GM18526 (cell line): ENCODE results near the gene MESP2.

Source experiments
- POLR2A ChIP-seq: IDR thresholded peaks from 3 replicates; pipeline ENCODE4 v1.6.1; 2011; ENCODE audit not compliant: insufficient read length; ENCODE audit errors: extremely low read depth

The MESP2 gene

DNA sequence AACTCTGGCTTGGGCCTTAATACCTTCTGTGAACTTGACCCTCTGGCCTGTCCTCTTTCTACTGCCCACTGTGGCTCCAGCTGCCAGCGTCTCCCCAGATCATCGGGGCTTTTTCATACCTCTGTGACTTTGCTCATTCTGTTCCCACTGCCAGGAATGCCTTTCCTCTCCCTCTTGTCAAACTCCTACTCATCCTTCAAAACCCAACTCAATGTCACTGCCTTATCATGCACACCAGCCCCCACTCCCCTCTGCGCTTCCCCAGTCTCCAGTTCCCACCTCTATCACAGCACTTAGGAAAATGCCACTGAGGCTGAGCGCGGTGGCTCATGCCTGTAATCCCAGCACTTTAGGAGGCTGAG, 33.6 kb downstream of the MESP2 start:
- TF ChIP-seq POLR2A = no peak

GRCh38 chr15:89810837-89811236, 34.7 kb downstream of the MESP2 start:
- TF ChIP-seq POLR2A = no peak

GRCh38 chr15:89812011-89812846, 36.1 kb downstream of the MESP2 start:
- TF ChIP-seq POLR2A = no peak

DNA sequence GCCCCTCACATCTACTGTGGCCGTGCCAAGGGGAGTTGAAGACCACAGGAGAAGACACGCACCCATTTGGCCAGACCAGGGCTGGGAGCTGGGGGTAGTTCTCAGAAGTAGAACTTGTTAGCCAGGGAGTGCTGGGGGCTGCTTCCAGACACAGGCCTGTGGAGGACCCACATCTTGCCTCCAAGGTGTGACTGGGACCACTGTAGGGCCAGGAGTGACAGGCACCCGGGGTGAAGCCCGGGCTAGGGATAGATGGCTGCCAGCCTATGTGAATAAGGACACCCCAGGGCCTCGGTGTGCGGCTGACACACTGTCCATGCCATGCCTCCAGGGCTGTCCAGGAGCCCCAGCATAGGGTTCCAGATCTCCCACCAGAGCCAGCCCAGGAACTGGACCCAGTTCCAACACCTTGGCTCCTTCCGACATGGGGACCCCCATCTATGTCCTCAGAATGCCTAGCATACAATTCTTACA, 36.8 kb downstream of the MESP2 start:
- TF ChIP-seq POLR2A = no peak

GRCh38 chr15:89813381-89814111, 37.4 kb downstream of the MESP2 start:
- no peak for TF ChIP-seq POLR2A

DNA sequence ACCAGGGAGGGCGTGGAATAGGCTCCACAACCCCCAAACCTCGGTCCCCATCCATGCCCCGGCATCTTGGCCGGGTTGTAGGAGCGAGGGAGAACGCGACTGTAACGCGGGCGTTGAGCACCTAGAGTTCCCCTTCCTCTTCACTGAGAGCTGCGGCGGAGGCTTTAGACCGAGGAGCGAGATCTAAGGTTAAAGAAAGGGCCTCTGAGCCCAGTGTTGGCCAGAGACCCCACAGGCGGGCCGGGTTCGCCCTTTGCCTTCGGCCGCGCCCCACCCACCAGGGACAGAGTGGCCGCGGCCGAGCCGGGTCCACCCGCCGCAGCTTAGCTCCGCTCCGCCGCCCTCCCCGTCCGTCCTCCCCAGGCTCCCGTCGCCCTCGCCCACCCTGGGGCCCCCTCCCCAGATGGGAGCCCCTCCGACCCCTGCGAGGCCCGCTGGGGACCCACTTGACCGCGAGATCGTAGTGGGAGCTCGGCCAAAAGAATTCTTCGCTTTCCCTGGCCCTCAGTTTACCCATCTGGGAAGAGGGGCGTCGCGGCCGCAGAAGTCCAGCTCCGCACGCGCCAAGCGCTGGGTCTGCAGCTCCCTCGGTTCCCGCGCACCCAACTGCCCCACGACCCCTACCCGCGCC, 38.1 kb downstream of the MESP2 start:
- TF ChIP-seq POLR2A = no peak

- TF ChIP-seq POLR2A = no peak
Observed at GRCh38 chr15:89815769-89816168, 39.6 kb downstream of the MESP2 start.

- TF ChIP-seq POLR2A = no peak
Observed at GRCh38 chr15:89817701-89818280, 41.7 kb downstream of the MESP2 start.

- TF ChIP-seq POLR2A = no peak
Observed at GRCh38 chr15:89818287-89818686, 42.2 kb downstream of the MESP2 start.

GRCh38 chr15:89820666-89821611, 44.8 kb downstream of the MESP2 start:
- no peak for TF ChIP-seq POLR2A

DNA sequence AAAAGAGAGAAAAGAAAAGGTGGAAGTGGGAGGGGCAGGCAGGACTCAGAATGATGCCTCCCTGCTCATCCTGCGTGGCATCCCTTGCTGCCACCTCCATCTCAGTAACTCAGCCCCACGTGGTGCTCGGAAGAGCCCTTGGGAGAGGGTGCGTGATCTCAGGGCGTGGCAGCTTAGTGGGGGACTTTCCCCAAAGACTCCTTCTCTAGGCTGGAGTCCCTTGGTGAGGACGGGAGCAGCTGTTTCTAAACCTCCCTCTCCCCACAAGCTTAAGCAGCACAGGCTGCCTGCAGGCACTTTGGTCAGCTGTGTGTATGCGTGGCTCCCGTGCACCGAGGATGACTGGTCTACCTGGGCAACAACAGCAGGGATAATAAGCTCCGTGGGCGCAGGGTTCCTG, 45.9 kb downstream of the MESP2 start:
- no peak for TF ChIP-seq POLR2A

GRCh38 chr15:89822611-89822950, 46.4 kb downstream of the MESP2 start:
- no peak for TF ChIP-seq POLR2A

- no peak for TF ChIP-seq POLR2A
Observed at GRCh38 chr15:89822951-89823711, 47.0 kb downstream of the MESP2 start.
